Fibroblast of pulmonary artery (primary cell): ENCODE measurements around the gene ELL.

Experiments used
- DNase-seq: peaks from one replicate; pipeline ENCODE4 v3.0.0-alpha.2; 2010; ENCODE audit warnings: low read depth
- H3K4me3 ChIP-seq: replicated peaks from 2 replicates; pipeline ENCODE4 v1.5.1; 2011; ENCODE audit warnings: low read depth, mild to moderate bottlenecking, control low read depth, low read length, moderate library complexity
- CTCF ChIP-seq: IDR thresholded peaks from 2 replicates; pipeline ENCODE4 v1.5.1; 2011; ENCODE audit warnings: mild to moderate bottlenecking, control low read depth, low read length, inconsistent platforms; ENCODE audit errors: missing control alignments

The ELL gene

GRCh38 chr19:18417250-18418028 lies 104.4 kb downstream of the ELL start:
- H3K4me3 ChIP-seq, result peak overlapping the region; percentile 38
- DNase-seq, result peak; percentile 90
- no peak for TF ChIP-seq CTCF

DNA sequence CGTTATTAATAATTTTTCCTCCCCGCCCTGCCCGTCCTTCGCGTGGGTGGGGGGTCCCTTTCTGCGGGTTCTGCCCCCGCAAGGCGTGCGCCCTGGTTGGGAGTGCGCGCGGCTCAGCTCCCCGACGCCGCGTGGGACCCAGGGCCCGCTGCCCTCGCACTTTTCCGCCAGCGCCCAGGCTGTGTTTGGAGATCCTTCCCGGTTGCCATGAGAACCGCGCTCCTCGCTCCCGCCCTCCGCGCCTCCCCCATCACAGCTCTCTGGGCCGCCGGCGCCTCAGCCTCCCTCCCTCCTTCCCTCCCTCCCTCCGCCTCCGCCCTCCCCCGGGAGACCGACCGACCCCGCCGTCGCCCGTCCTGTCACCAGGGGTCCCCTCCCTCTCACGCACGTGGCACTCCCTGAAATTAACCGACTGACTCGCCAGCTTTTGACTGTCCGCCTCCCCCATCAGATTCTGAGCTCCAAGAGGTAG lies 105.1 kb downstream of the ELL start:
- peak overlapping the region; percentile 38 for H3K4me3 ChIP-seq
- DNase-seq, result peak; percentile 95
- no peak for TF ChIP-seq CTCF

DNA sequence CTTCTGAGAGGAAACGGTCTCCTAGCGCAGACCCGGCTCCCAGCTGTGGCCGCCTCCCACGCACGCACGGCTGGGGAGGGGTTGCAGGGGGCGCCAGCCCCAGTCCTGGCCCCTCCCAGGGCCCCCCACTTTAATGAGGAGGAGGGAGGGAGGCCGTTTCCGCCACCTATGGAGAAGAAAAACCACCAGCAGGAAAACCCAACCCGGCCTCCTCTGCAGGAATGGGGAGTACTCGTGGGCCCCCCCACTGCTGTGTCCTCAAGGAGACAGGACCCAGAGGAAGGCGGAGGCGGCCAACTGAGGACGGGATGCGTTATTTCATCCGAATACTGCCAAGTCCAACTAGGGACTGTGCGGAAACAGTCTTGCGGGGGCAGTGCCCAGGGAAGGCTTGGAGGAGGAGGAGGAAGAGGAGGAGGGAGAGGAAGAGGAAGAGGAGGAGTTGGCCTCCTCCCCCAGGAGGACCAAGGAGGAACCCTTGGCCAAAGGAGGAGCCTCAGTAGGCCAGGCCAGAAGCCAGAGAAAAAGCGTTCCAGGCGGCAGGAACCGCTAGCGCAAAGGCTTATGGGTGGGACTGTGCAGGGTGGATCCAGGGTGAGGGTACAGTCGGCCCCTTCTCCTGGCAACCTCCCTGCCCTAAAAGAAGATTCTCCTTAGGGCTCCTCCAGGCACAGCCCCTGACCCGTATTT lies 106.5 kb downstream of the ELL start:
- no peak for TF ChIP-seq CTCF
- peak; percentile 97 for DNase-seq
- peak overlapping the region; percentile 47 for H3K4me3 ChIP-seq

DNA sequence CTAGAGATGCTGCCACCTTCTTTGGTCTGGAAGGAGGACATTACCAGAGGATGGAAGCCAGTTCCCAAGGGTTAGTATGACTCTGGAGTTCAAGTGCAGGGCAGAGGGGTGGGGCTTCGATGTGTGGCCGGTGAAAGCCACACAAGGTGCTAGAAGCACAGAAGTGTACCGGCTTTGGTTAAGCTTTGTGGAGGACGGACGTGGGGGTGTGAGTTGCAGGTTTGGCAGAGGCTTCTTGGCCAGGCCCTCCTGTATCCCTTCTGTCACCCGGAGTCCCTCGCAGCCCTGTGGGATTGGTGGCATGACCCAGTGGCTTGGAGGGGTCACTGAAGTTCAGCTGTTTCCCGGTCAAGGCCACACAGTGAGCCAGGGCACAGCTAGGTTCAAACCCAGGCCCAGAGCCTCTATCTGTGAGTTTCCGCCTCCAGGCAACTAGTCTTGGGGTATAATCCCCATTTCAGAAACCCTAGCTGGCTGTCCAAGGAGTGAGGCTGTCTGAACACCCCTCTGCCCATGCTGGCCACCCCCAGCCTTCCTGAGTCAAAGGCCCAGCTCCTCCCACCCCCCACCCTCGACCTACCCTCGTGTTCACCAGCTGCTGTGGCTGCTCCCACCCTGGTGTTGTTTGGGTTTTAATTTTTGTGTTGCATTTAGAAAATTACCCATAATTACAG lies 107.2 kb downstream of the ELL start:
- peak overlapping the region; percentile 47 for H3K4me3 ChIP-seq
- no peak for TF ChIP-seq CTCF
- DNase-seq, result no peak

DNA sequence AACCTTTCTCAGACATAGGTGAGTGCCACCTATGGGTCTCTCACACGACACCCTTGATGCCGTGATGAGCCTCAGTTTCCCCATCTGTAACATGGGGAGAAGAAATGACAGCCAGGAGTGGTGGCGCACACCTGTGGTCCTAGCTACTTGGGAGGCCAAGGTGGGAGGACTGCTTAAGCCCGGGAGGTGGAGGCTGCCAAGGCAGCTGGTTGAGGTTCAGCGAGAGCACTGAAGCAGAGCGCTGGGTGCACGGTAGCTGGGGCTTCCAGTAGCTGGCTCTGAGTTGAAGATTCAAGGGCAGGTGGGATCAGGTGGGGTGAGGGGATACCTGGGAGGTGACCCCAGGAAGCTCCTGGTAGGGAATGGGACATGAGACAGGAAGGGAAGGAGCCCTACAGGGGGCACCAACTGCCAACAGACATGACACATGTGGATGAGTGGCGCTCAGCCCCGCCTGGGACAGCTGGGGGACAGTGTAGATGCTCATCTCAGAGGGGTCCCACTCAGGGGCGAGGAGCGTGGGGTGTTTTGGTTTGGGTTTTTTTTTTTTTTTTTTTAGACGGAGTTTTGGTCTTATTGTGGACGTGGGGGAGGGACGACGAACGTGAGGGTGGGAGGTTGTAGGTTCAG lies 109.1 kb downstream of the ELL start:
- DNase-seq, result no peak
- no peak overlapping the region for H3K4me3 ChIP-seq
- TF ChIP-seq CTCF, result no peak

DNA sequence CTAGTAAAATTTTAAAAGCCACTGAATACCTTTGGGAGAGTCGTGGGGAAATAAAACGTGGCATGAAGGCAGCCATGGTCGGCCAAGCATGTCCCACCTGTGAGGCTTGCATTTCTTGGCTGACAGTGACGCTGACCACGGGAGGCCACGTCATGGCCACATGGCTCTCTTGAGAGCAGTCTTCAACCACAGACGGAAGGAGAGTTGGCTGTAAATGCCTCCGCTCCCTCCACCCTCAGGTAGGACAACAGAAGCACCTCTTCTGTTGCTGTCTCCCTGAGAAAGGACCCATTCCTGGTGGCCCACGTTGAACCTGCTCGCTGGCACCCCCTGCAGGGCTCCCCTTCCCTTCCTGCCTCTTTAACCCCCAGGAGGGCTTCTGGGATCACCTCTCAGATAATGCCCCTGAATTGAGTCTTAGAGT lies 113.8 kb downstream of the ELL start:
- H3K4me3 ChIP-seq, result no peak overlapping the region
- no peak for DNase-seq
- peak; percentile 61 for TF ChIP-seq CTCF
